SK-N-SH treated with all-trans-retinoic acid at 6 μM for 48 hours (cell line): ENCODE measurements around the gene TACR1.
A peak's percentile ranks its signal among the peaks of the same experiment; 100 is the strongest.

Experiments
- ATAC-seq: fragments of 200-7000 bp; cut with Tn5 transposase; 3 replicates; pipeline ENCODE4 v1.9.1; 2020; ENCODE audit warnings: mild to moderate bottlenecking, moderate library complexity
- ARNTL ChIP-seq: fragments of 450-650 bp; formaldehyde crosslinking; IDR thresholded peaks from 2 replicates; pipeline ENCODE4 v1.5.0; 2020; ENCODE audit warnings: low read depth, mild to moderate bottlenecking, moderate library complexity, borderline replicate concordance
- BACH2 ChIP-seq: fragments of 250-450 bp; sonication (Bioruptor Pico); IDR thresholded peaks from 2 replicates; pipeline ENCODE4 v1.9.0; 2021; ENCODE audit warnings: mild to moderate bottlenecking, borderline replicate concordance
- CSDC2 ChIP-seq: fragments of 250-450 bp; sonication (Bioruptor Pico); IDR thresholded peaks from 2 replicates; pipeline ENCODE4 v1.5.0; 2020; ENCODE audit warnings: mild to moderate bottlenecking, moderate library complexity
- GLIS3 ChIP-seq: fragments of 250-450 bp; sonication (Bioruptor Pico); IDR thresholded peaks from 2 replicates; pipeline ENCODE4 v1.5.0; 2020; ENCODE audit warnings: mild to moderate bottlenecking, moderate library complexity
- ISL1 ChIP-seq: fragments of 250-450 bp; sonication (Bioruptor Pico); IDR thresholded peaks from 2 replicates; pipeline ENCODE4 v2.1.2; 2022; ENCODE audit warnings: mild to moderate bottlenecking, moderate library complexity
- OSR1 ChIP-seq: fragments of 250-450 bp; sonication (Bioruptor Pico); IDR thresholded peaks from 2 replicates; pipeline ENCODE4 v1.8.0; 2022; ENCODE audit warnings: moderate library complexity, mild to moderate bottlenecking, inconsistent platforms
- PPARA ChIP-seq: fragments of 250-450 bp; sonication (Bioruptor Pico); IDR thresholded peaks from 2 replicates; pipeline ENCODE4 v1.5.0; 2020; ENCODE audit warnings: mild to moderate bottlenecking, borderline replicate concordance
- RARB ChIP-seq: fragments of 250-450 bp; sonication (Bioruptor Pico); IDR thresholded peaks from 2 replicates; pipeline ENCODE4 v1.8.0; 2021; ENCODE audit warnings: mild to moderate bottlenecking, moderate library complexity
- SNAI2 ChIP-seq: fragments of 250-450 bp; sonication (Bioruptor Pico); IDR thresholded peaks from 2 replicates; pipeline ENCODE4 v1.5.0; 2020; ENCODE audit warnings: mild to moderate bottlenecking, moderate library complexity
- TCF4 ChIP-seq: fragments of 250-450 bp; sonication (Bioruptor Pico); IDR thresholded peaks from 2 replicates; pipeline ENCODE4 v1.8.0; 2021; ENCODE audit warnings: mild to moderate bottlenecking, moderate library complexity, borderline replicate concordance
- TOX ChIP-seq: fragments of 250-450 bp; sonication (Bioruptor Pico); IDR thresholded peaks from 2 replicates; pipeline ENCODE4 v1.8.0; 2021; ENCODE audit warnings: mild to moderate bottlenecking, moderate library complexity, borderline replicate concordance
- ZC3H10 ChIP-seq: fragments of 250-450 bp; sonication (Bioruptor Pico); IDR thresholded peaks from 2 replicates; pipeline ENCODE4 v1.5.1; 2021; ENCODE audit warnings: mild to moderate bottlenecking, moderate library complexity
- ZFP3 ChIP-seq: fragments of 250-450 bp; sonication (Bioruptor Pico); IDR thresholded peaks from 2 replicates; pipeline ENCODE4 v1.5.0; 2020; ENCODE audit warnings: mild to moderate bottlenecking, moderate library complexity
- ZFP30 ChIP-seq: fragments of 450-650 bp; formaldehyde crosslinking; IDR thresholded peaks from 2 replicates; pipeline ENCODE4 v1.5.0; 2022; ENCODE audit warnings: mild to moderate bottlenecking, moderate library complexity
- ZNF565 ChIP-seq: fragments of 450-650 bp; formaldehyde crosslinking; conservative IDR thresholded peaks from 2 replicates; pipeline ENCODE4 v1.5.0; 2020; ENCODE audit warnings: low read depth, mild to moderate bottlenecking, moderate library complexity
- ZNF8 ChIP-seq: fragments of 450-650 bp; formaldehyde crosslinking; IDR thresholded peaks from 2 replicates; pipeline ENCODE4 v1.5.0; 2020; ENCODE audit warnings: mild to moderate bottlenecking, moderate library complexity
- TF ChIP-seq, protein P1 (sequence below): fragments of 250-450 bp; sonication (Bioruptor Pico); IDR thresholded peaks from 2 replicates; pipeline ENCODE4 v1.8.0; 2020; ENCODE audit warnings: mild to moderate bottlenecking, moderate library complexity, borderline replicate concordance
- TF ChIP-seq, protein P2 (sequence below): fragments of 250-450 bp; sonication (Bioruptor Pico); IDR thresholded peaks from 2 replicates; pipeline ENCODE4 v1.5.1; 2020; ENCODE audit warnings: low read depth, mild to moderate bottlenecking, moderate library complexity
- TF ChIP-seq, protein P3 (sequence below): fragments of 250-450 bp; sonication (Bioruptor Pico); IDR thresholded peaks from 2 replicates; pipeline ENCODE4 v1.5.0; 2020; ENCODE audit warnings: mild to moderate bottlenecking, moderate library complexity
- TF ChIP-seq, protein P4 (sequence below): fragments of 250-450 bp; sonication (Bioruptor Pico); IDR thresholded peaks from 2 replicates; pipeline ENCODE4 v1.5.1; 2021; ENCODE audit warnings: mild to moderate bottlenecking, moderate library complexity
- TF ChIP-seq, protein P5 (sequence below): fragments of 250-450 bp; sonication (Bioruptor Pico); IDR thresholded peaks from 2 replicates; pipeline ENCODE4 v1.8.0; 2021; ENCODE audit warnings: low read depth, mild to moderate bottlenecking, moderate library complexity, borderline replicate concordance

The TACR1 gene

DNA sequence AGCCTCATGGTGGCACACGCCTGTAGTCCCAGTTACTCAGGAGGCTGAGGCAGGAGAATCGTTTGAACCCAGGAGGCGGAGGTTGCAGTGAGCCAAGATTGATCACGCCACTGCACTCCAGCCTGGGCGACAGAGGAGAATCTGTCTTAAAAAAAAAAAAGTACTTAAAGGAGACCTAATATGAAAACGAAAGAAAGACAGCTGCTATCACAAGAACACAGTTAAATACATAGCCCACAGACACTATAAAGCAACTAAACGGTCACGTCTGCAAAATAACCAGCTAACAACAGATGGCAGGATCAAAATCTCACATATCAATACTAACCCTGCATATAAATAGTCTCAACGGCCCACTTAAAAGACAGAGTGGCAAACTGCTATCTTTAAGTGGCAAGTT, 43.9 kb upstream of the TACR1 start:
- no peak for TF ChIP-seq TOX (CRISPR knock-in tag)
- no peak for TF ChIP-seq PPARA
- no peak for TF ChIP-seq ZNF8 (CRISPR knock-in tag)
- no peak for TF ChIP-seq ZFP3 (CRISPR knock-in tag)
- no peak for TF ChIP-seq ISL1 (CRISPR knock-in tag)
- TF ChIP-seq BACH2 (CRISPR knock-in tag) = no peak
- TF ChIP-seq, protein P1, sequence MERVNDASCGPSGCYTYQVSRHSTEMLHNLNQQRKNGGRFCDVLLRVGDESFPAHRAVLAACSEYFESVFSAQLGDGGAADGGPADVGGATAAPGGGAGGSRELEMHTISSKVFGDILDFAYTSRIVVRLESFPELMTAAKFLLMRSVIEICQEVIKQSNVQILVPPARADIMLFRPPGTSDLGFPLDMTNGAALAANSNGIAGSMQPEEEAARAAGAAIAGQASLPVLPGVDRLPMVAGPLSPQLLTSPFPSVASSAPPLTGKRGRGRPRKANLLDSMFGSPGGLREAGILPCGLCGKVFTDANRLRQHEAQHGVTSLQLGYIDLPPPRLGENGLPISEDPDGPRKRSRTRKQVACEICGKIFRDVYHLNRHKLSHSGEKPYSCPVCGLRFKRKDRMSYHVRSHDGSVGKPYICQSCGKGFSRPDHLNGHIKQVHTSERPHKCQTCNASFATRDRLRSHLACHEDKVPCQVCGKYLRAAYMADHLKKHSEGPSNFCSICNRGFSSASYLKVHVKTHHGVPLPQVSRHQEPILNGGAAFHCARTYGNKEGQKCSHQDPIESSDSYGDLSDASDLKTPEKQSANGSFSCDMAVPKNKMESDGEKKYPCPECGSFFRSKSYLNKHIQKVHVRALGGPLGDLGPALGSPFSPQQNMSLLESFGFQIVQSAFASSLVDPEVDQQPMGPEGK = no peak
- no peak for TF ChIP-seq TCF4 (CRISPR knock-in tag)
- no peak for TF ChIP-seq ARNTL (CRISPR knock-in tag)
- ATAC-seq = no peak

DNA sequence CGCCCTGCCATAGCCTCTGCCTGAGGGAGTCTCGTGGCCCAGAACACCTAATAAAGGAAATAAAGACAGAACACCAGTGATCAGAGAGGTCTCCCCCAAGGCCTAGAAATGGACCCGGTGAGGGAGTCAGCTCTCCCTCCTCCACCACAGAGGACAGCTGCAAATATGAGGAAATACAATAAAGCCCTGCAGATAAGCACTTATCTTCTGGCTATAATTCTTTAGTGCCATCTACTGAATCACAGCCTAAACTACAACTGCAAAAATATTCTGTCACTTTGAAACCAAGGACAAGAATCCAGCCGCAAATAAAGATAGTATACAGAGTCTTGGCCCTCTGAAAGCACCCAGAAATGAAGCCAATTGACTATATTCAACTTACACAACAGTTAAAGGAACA, 42.4 kb upstream of the TACR1 start:
- no peak for TF ChIP-seq RARB (CRISPR knock-in tag)
- no peak for TF ChIP-seq ARNTL (CRISPR knock-in tag)
- TF ChIP-seq TCF4 (CRISPR knock-in tag) = no peak
- TF ChIP-seq PPARA = no peak
- no peak for TF ChIP-seq ZFP30 (CRISPR knock-in tag)
- TF ChIP-seq GLIS3 (CRISPR knock-in tag) = no peak
- TF ChIP-seq ISL1 (CRISPR knock-in tag) = no peak
- TF ChIP-seq ZFP3 (CRISPR knock-in tag) = no peak
- TF ChIP-seq ZNF8 (CRISPR knock-in tag) = no peak
- no peak for TF ChIP-seq SNAI2 (CRISPR knock-in tag)
- TF ChIP-seq OSR1 (CRISPR knock-in tag) = no peak
- no peak for TF ChIP-seq ZNF565 (CRISPR knock-in tag)
- TF ChIP-seq, protein P2, sequence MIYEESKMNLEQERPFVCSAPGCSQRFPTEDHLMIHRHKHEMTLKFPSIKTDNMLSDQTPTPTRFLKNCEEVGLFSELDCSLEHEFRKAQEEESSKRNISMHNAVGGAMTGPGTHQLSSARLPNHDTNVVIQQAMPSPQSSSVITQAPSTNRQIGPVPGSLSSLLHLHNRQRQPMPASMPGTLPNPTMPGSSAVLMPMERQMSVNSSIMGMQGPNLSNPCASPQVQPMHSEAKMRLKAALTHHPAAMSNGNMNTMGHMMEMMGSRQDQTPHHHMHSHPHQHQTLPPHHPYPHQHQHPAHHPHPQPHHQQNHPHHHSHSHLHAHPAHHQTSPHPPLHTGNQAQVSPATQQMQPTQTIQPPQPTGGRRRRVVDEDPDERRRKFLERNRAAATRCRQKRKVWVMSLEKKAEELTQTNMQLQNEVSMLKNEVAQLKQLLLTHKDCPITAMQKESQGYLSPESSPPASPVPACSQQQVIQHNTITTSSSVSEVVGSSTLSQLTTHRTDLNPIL = no peak
- TF ChIP-seq CSDC2 (CRISPR knock-in tag) = no peak
- TF ChIP-seq, protein P3, sequence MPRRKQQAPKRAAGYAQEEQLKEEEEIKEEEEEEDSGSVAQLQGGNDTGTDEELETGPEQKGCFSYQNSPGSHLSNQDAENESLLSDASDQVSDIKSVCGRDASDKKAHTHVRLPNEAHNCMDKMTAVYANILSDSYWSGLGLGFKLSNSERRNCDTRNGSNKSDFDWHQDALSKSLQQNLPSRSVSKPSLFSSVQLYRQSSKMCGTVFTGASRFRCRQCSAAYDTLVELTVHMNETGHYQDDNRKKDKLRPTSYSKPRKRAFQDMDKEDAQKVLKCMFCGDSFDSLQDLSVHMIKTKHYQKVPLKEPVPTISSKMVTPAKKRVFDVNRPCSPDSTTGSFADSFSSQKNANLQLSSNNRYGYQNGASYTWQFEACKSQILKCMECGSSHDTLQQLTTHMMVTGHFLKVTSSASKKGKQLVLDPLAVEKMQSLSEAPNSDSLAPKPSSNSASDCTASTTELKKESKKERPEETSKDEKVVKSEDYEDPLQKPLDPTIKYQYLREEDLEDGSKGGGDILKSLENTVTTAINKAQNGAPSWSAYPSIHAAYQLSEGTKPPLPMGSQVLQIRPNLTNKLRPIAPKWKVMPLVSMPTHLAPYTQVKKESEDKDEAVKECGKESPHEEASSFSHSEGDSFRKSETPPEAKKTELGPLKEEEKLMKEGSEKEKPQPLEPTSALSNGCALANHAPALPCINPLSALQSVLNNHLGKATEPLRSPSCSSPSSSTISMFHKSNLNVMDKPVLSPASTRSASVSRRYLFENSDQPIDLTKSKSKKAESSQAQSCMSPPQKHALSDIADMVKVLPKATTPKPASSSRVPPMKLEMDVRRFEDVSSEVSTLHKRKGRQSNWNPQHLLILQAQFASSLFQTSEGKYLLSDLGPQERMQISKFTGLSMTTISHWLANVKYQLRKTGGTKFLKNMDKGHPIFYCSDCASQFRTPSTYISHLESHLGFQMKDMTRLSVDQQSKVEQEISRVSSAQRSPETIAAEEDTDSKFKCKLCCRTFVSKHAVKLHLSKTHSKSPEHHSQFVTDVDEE = no peak
- TF ChIP-seq TOX (CRISPR knock-in tag) = no peak
- no peak for TF ChIP-seq BACH2 (CRISPR knock-in tag)
- TF ChIP-seq ZC3H10 (CRISPR knock-in tag) = no peak
- TF ChIP-seq, protein P4, sequence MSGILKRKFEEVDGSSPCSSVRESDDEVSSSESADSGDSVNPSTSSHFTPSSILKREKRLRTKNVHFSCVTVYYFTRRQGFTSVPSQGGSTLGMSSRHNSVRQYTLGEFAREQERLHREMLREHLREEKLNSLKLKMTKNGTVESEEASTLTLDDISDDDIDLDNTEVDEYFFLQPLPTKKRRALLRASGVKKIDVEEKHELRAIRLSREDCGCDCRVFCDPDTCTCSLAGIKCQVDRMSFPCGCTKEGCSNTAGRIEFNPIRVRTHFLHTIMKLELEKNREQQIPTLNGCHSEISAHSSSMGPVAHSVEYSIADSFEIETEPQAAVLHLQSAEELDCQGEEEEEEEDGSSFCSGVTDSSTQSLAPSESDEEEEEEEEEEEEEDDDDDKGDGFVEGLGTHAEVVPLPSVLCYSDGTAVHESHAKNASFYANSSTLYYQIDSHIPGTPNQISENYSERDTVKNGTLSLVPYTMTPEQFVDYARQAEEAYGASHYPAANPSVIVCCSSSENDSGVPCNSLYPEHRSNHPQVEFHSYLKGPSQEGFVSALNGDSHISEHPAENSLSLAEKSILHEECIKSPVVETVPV (CRISPR knock-in tag) = no peak
- TF ChIP-seq, protein P5, sequence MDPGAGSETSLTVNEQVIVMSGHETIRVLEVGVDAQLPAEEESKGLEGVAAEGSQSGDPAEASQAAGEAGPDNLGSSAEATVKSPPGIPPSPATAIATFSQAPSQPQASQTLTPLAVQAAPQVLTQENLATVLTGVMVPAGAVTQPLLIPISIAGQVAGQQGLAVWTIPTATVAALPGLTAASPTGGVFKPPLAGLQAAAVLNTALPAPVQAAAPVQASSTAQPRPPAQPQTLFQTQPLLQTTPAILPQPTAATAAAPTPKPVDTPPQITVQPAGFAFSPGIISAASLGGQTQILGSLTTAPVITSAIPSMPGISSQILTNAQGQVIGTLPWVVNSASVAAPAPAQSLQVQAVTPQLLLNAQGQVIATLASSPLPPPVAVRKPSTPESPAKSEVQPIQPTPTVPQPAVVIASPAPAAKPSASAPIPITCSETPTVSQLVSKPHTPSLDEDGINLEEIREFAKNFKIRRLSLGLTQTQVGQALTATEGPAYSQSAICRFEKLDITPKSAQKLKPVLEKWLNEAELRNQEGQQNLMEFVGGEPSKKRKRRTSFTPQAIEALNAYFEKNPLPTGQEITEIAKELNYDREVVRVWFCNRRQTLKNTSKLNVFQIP (CRISPR knock-in tag) = no peak
- ATAC-seq = no peak

DNA sequence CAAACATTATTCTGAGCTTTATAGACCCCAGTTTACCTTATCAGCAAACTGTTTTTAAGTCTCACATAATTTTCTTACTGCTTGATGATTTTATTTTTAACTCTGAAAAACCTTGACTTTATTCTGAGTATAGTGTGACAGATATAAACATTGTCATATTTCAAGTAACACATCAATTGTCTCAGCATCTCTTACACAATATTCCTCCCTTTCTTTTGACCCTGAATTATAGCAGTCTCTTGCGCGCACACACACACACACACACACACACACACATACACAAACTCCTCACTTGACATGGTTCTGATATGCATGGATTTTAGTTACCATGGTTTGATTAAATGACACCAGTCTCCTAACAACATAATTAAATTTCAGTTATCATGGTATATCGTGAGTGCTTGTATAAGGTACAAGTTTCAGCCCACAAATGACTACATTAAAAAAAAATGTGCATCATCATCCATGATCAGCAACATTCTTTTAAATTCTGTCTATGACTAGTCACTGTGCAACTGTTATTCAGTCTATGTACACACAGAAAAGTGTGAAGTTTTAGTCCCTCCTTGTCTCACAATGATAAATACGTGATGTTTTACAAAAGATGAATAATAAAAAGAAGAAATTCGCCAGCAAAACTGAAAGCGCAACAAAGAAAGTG, 39.5 kb upstream of the TACR1 start:
- ATAC-seq = peak; percentile 49; the same call in 2 of the 3 replicates
- TF ChIP-seq ZFP30 (CRISPR knock-in tag) = no peak
- TF ChIP-seq ISL1 (CRISPR knock-in tag) = 0 out of 2 replicates have a peak, but pooled peaks have one; percentile 11
- TF ChIP-seq, all 23 proteins: peak for 1
